Melanocyte of skin (primary cell): ENCODE data around the gene RTF2. TPM values are rescaled to one million over a fixed set of nuclear protein-coding genes. Genes with fewer than 3 reads are reported as not detected.

Source experiments
- small RNA-seq, 2 donors: library from RNA; depleted of rRNA; stranded (forward); fragments of <200 nt; gene quantifications; one replicate each; pipeline ENCODE3, GENCODE V24; 2012
- total RNA-seq, 2 donors: library from RNA; depleted of rRNA; stranded (reverse); fragments of >200 nt; gene quantifications; 2 replicates each; pipeline ENCODE4 v1.2.3, GENCODE V29; 2012

Gene RTF2
- total RNA-seq = 10 to 100 TPM; 50.6 to 66.9 TPM

GRCh38 chr20:56468316-56469076 is at the start of gene RTF2:
Gene RTF2, plus strand, starts transcription at chr20:56468627. Its CDS starts 71 bp downstream, at chr20:56468698.

GRCh38 chr20:56524444-56524843 is 56.0 kb downstream of the RTF2 start, which contains the start of gene FAM209A:
Gene FAM209A, plus strand, starts transcription at chr20:56524744. Its CDS starts 65 bp downstream, at chr20:56524809.

GRCh38 chr20:56532946-56533345 is 64.5 kb downstream of the RTF2 start, which contains the start of gene FAM209B:
Gene FAM209B, plus strand, starts transcription at chr20:56533246. Its CDS starts 96 bp downstream, at chr20:56533342.

Small RNAs within 50 kb of the gene (small RNA-seq; reads per million reads assigned to genes)
- 0 reads per million in 2 donors for gene RPL39P

Other genes with a start within 250 kb of the RTF2 start
- not detected for gene MC3R, start 219.9 kb upstream of the RTF2 start, total RNA-seq
- gene FAM210B, start 109.7 kb upstream of the RTF2 start, total RNA-seq = 10 to 100 TPM; 13.0 to 16.5 TPM
- gene AURKA, start 76.4 kb upstream of the RTF2 start, total RNA-seq = 10 to 100 TPM; 39.2 to 93.9 TPM
- 10 to 100 TPM; 47.5 to 69.3 TPM for gene CSTF1, start 76.0 kb upstream of the RTF2 start, total RNA-seq
- gene CASS4, start 56.4 kb upstream of the RTF2 start, total RNA-seq = under 1 TPM in 1 of 2 donors, not detected in 1; under 0.01 TPM
- not detected for gene FAM209A, start 56.1 kb downstream of the RTF2 start, total RNA-seq
- not detected for gene FAM209B, start 64.6 kb downstream of the RTF2 start, total RNA-seq
- 1 to 10 TPM; 1.7 to 10.0 TPM for gene TFAP2C, start 160.7 kb downstream of the RTF2 start, total RNA-seq